Common myeloid progenitor, CD34-positive (primary cell): ENCODE data around the gene CCDC170.

ENCODE experiments used
- CTCF ChIA-PET: fragments of 350-600 bp; sonication (Branson Sonifier 250); formaldehyde crosslinking; loops from one replicate; lab custom pipeline; 2021; ENCODE audit warnings: antibody characterized with exemption; lab: Charles Lee
- POLR2A ChIA-PET: fragments of 350-600 bp; sonication (Branson Sonifier 250); formaldehyde crosslinking; loops from one replicate; lab custom pipeline; 2021; ENCODE audit warnings: antibody characterized with exemption; lab: Charles Lee
- DNase-seq, 3 donors: peaks; one replicate each; pipeline versions ENCODE4 v3.0.0 to v3.0.0-alpha.2; 2013
- H3K27ac ChIP-seq, 2 experiments: 1 replicate in 1 of 2; 2 replicates in 1 of 2; pipeline ENCODE4 v1.7.0; 2013; ENCODE audit warnings: inconsistent platforms in 2 of 2, low read length in 2 of 2, mild to moderate bottlenecking in 2 of 2, low read depth in 1 of 2, moderate library complexity in 1 of 2; ENCODE audit not compliant: severe bottlenecking in 2 of 2, insufficient read depth in 1 of 2, poor library complexity in 1 of 2
- H3K27me3 ChIP-seq, 5 experiments: replicated peaks in 2 of 5; 1 replicate in 3 of 5; 2 replicates in 2 of 5; pipeline versions ENCODE4 v1.6.1 to v1.7.0; 2013; ENCODE audit warnings: low read length in 4 of 5, mild to moderate bottlenecking in 2 of 5, moderate library complexity in 2 of 5, inconsistent platforms in 1 of 5; ENCODE audit not compliant: insufficient read depth in 5 of 5, control insufficient read depth in 4 of 5
- H3K36me3 ChIP-seq, 4 experiments: 1 replicate in 2 of 4; 2 replicates in 2 of 4; pipeline versions ENCODE4 v1.6.1 to v1.7.0; 2013; ENCODE audit warnings: low read length in 3 of 4, control low read depth in 1 of 4, mild to moderate bottlenecking in 1 of 4; ENCODE audit not compliant: control insufficient read depth in 4 of 4, insufficient read depth in 4 of 4
- H3K4me1 ChIP-seq, 4 experiments: 1 replicate in 3 of 4; 2 replicates in 1 of 4; pipeline versions ENCODE4 v1.6.1 to v1.7.1; 2013; ENCODE audit warnings: low read length in 3 of 4, mild to moderate bottlenecking in 3 of 4, control low read depth in 1 of 4, inconsistent platforms in 1 of 4, moderate library complexity in 1 of 4; ENCODE audit not compliant: control insufficient read depth in 4 of 4, insufficient read depth in 4 of 4; ENCODE audit errors: control extremely low read depth in 1 of 4
- H3K4me3 ChIP-seq, 7 experiments: 1 replicate in 4 of 7; 2 replicates in 3 of 7; pipeline versions ENCODE4 v1.5.1 to v1.7.0; 2013; ENCODE audit warnings: mild to moderate bottlenecking in 7 of 7, low read length in 6 of 7, moderate library complexity in 6 of 7, inconsistent platforms in 2 of 7, low read depth in 2 of 7, control low read depth in 1 of 7; ENCODE audit not compliant: insufficient read depth in 4 of 7, control insufficient read depth in 1 of 7; ENCODE audit errors: extremely low read depth in 1 of 7
- H3K9me3 ChIP-seq, 5 experiments: 1 replicate in 4 of 5; 2 replicates in 1 of 5; pipeline versions ENCODE4 v1.6.1 to v1.7.1; 2013; ENCODE audit warnings: low read length in 4 of 5, mild to moderate bottlenecking in 2 of 5, inconsistent platforms in 1 of 5, low read depth in 1 of 5, moderate library complexity in 1 of 5; ENCODE audit not compliant: control insufficient read depth in 4 of 5, insufficient read depth in 2 of 5; ENCODE audit errors: control extremely low read depth in 1 of 5
- WGBS: methylation state at CpG from one replicate; pipeline ENCODE4 v1.1.5; 2013; ENCODE audit not compliant: insufficient coverage; 5-methylcytosine and 5-hydroxymethylcytosine counted together

CCDC170 gene

DNA sequence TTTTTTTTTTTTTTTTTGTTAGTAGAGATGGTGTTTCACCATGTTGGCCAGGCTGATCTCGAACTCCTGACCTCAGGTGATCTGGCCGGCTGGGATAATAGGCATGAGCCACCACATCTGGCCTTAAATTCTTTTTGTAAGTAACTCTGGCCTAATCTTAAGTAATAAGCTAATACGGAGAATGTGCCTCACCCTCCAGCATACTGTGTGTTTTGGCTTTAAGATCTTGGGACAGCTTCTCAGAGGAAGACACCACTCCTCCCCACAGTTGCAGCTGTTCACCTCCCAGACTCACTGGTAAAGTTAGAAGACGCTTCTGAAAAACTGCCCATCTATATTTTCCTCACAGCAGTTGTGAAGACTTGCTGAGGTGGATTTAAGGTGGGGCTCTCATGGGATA, 120.8 kb downstream of the CCDC170 start:
- Histone ChIP-seq H3K4me1 (peaks cover 2 to 11% (median 3%) of the 10 kb centered on the region in 4 experiments), H3K36me3 (no peaks in the 10 kb centered on the region), H3K4me3 (no peak overlapping the region), H3K9me3 (peaks cover 0 to 3% (median 0%) of the 10 kb centered on the region in 5 experiments), H3K27ac (no peak overlapping the region), H3K27me3 (no peaks in the 10 kb centered on the region)
- 100% methylated on average over 3 of the region's 4 CpGs for WGBS
- CTCF ChIA-PET: no interaction called here
- POLR2A ChIA-PET: no interaction called here
- no peak for DNase-seq

DNA sequence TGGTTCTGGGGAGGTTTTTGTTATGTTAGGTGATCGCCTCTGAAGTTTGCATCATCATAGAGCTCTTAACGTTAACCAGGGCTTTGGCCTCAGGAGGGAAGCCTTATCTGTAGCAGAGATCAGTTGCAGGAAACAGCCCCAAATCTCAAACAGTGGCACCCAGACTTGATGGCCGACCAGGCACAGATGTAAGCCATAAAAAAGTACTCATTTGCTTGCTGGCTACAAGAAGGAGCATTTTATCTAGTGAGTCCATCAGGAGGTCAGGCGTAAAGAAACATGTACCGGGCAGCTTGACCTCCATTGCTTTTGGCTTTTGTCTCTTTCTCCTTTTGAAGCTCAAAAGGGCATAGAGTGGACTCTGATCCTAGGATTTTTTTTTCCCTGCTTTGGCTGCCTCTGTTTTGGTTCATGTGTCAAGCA, 122.3 kb downstream of the CCDC170 start:
- Histone ChIP-seq H3K36me3 (no peaks in the 10 kb centered on the region), H3K27me3 (no peaks in the 10 kb centered on the region), H3K27ac (no peak overlapping the region), H3K9me3 (peaks cover 0 to 3% (median 0%) of the 10 kb centered on the region in 5 experiments), H3K4me1 (peaks cover 2 to 11% (median 3%) of the 10 kb centered on the region in 4 experiments), H3K4me3 (no peak overlapping the region)
- ChIA-PET POLR2A (no interaction called here), CTCF (interaction anchor here (0.9 kb wide), 1 partner anchor 62 kb away, joined by 3 read pairs; no protein-coding TSS in a partner anchor)
- 9% methylated on average over 5 of the region's 5 CpGs for WGBS
- peak; percentile 12 to 71 (median 56) for DNase-seq

DNA sequence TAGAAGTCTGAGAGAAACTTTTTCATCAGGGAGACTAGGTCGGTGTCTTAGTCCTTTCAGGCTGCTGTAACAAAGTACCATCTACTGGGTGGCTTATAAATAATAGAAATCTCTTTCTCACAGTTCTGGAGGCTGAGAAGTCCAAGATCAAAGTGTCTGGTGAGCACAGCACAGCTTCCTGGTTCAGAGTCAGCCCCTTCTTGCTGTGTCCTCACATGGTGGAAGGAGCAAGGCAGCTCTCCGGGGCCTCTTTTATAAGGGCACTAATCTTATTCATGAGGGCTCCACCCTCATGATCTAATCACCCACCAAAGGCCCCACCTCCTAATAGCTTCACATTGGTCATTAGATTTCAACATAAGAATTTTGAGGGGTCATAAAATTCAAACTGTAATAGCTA, 122.8 kb downstream of the CCDC170 start:
- Histone ChIP-seq H3K4me1 (peaks cover 2 to 11% (median 3%) of the 10 kb centered on the region in 4 experiments), H3K27ac (no peak overlapping the region), H3K36me3 (no peaks in the 10 kb centered on the region), H3K9me3 (peaks cover 0 to 3% (median 0%) of the 10 kb centered on the region in 5 experiments), H3K27me3 (no peaks in the 10 kb centered on the region), H3K4me3 (no peak overlapping the region)
- CTCF ChIA-PET: no interaction called here
- POLR2A ChIA-PET: no interaction called here
- DNase-seq: no peak
- WGBS: 100% methylated on average over 2 of the region's 2 CpGs

DNA sequence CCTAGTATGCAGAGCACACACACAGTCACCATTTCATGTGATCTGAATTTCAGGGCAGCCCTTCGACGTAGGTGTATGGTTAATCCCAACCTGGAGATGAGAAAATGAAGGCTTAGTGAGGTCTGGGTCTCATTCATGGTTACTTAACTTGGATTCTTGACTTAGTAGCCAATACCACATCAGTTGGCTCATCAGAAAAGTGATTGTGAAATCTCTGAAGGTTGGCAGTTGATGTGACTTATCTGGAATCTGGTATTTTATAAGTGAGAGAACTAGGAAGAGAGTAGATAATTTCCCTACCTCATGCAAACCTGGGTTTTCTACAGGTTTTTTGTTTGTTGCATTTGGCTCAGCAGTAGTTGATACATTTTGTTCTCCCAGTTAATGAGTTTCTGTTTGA, 123.7 kb downstream of the CCDC170 start:
- ChIA-PET POLR2A (no interaction called here), CTCF (no interaction called here)
- 100% methylated on average over 2 of the region's 2 CpGs for WGBS
- no peaks in the 10 kb centered on the region for H3K36me3 ChIP-seq
- H3K27ac ChIP-seq: no peak overlapping the region
- DNase-seq: no peak
- H3K4me3 ChIP-seq: no peak overlapping the region
- H3K27me3 ChIP-seq: no peaks in the 10 kb centered on the region
- peaks cover 0 to 9% (median 2%) of the 10 kb centered on the region in 4 experiments for H3K4me1 ChIP-seq
- peaks cover 0 to 3% (median 0%) of the 10 kb centered on the region in 5 experiments for H3K9me3 ChIP-seq

DNA sequence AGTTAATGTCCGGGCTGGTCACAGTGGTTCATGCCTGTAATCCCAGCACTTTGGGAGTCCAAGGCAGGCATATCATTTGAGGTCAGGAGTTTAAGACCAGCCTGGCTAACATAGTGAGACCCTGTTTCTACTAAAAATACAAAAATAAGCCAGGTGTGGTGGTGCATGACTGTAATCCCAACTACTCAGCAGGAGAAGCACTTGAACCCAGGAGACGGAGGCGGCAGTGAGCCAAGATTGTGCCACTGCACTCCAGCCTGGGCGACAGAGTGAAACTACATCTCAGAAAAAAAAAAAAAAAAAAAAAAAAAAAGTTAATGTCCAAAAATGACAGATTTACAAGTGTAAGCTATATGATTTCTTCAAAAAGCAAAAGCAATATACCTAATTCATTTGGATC, 124.9 kb downstream of the CCDC170 start:
- no peak overlapping the region for H3K4me3 ChIP-seq
- no CpG with 5 or more reads among the region's 4 CpGs for WGBS
- ChIA-PET POLR2A (no interaction called here), CTCF (no interaction called here)
- H3K9me3 ChIP-seq: peaks cover 0 to 3% (median 0%) of the 10 kb centered on the region in 5 experiments
- DNase-seq: no peak
- H3K4me1 ChIP-seq: peaks cover 0 to 8% (median 2%) of the 10 kb centered on the region in 4 experiments
- H3K27me3 ChIP-seq: no peaks in the 10 kb centered on the region
- no peaks in the 10 kb centered on the region for H3K36me3 ChIP-seq
- H3K27ac ChIP-seq: no peak overlapping the region

DNA sequence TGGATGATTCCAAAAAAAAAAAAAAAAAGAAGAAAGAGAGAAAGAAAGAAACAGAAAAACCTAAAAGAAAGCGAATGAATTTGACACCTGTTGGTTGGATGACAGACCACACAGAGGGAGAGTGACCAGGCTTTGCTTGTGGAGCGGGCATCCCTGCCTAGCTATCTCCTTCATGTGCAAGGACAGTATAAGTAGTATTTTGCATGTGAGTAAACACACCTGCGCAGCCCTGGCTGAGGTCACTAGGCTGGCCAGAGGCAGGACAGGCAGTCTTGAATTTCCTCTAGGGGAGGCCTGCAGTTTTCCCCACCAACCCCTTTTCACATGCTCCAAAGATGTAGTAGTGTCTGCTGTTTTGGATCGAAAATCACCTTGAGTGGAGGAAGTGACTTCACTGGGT, 126.4 kb downstream of the CCDC170 start:
- ChIA-PET POLR2A (no interaction called here), CTCF (no interaction called here)
- DNase-seq: no peak
- Histone ChIP-seq H3K27me3 (no peaks in the 10 kb centered on the region), H3K4me1 (peaks cover 0 to 8% (median 2%) of the 10 kb centered on the region in 4 experiments), H3K36me3 (no peaks in the 10 kb centered on the region), H3K4me3 (no peak overlapping the region), H3K27ac (no peak overlapping the region), H3K9me3 (peaks cover 0 to 3% (median 0%) of the 10 kb centered on the region in 5 experiments)
- 88% methylated on average over 3 of the region's 4 CpGs for WGBS

DNA sequence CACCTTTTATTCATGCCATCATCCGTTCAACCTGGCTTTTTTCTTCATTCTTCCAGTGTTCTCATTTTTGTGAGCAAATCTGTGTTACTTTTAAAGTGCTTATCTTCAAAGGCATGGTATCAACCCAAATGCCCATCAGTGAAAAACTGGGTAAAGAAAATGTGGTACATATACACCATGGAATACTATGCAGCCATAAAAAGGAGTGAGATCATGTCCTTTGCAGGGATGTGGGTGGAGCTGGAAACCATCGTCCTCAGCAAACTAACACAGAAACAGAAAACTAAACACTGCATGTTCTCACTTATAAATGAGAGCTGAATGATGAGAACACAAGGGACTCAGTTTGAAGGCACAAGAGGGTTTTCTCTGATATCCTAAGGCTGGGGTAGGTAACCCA, 130.3 kb downstream of the CCDC170 start:
- DNase-seq: no peak
- ChIA-PET POLR2A (no interaction called here), CTCF (no interaction called here)
- H3K36me3 ChIP-seq: no peaks in the 10 kb centered on the region
- no peak overlapping the region for H3K27ac ChIP-seq
- H3K4me3 ChIP-seq: no peak overlapping the region
- H3K4me1 ChIP-seq: no peaks in the 10 kb centered on the region
- H3K9me3 ChIP-seq: no peaks in the 10 kb centered on the region
- no peaks in the 10 kb centered on the region for H3K27me3 ChIP-seq
- WGBS: no CpG with 5 or more reads among the region's 2 CpGs
